SH-SY5Y (cell line): ENCODE measurements around the gene SMIM5.

ENCODE experiments used
- GATA2 ChIP-seq: IDR thresholded peaks from 2 replicates; pipeline ENCODE4 v1.6.1; 2011; ENCODE audit warnings: mild to moderate bottlenecking, low read depth, low read length
- GATA3 ChIP-seq: IDR thresholded peaks from 2 replicates; pipeline ENCODE4 v1.6.1; 2011; ENCODE audit warnings: low read depth, mild to moderate bottlenecking, low read length, moderate library complexity

The SMIM5 gene

GRCh38 chr17:75625813-75626486 lies 7.3 kb upstream of the SMIM5 start:
- TF ChIP-seq GATA2 (no peak), GATA3 (no peak)

- TF ChIP-seq GATA3 (no peak), GATA2 (no peak)
Observed at GRCh38 chr17:75626496-75627038, 6.7 kb upstream of the SMIM5 start.

GRCh38 chr17:75627094-75627493 lies 6.1 kb upstream of the SMIM5 start:
- no peak for TF ChIP-seq GATA2
- no peak for TF ChIP-seq GATA3

- TF ChIP-seq GATA3 (no peak), GATA2 (no peak)
Observed at GRCh38 chr17:75628425-75628824, 4.8 kb upstream of the SMIM5 start.

GRCh38 chr17:75629157-75629556 lies 4.1 kb upstream of the SMIM5 start:
- TF ChIP-seq GATA3 (no peak), GATA2 (no peak)

GRCh38 chr17:75630071-75630917 lies 2.9 kb upstream of the SMIM5 start:
- TF ChIP-seq GATA3 (no peak), GATA2 (no peak)

- TF ChIP-seq GATA2 (no peak), GATA3 (no peak)
Observed at GRCh38 chr17:75631353-75631752, 1.9 kb upstream of the SMIM5 start.

- TF ChIP-seq GATA3 (no peak), GATA2 (no peak)
Observed at GRCh38 chr17:75632428-75632827, 806 bp upstream of the SMIM5 start.

GRCh38 chr17:75633486-75634375 lies 497 bp downstream of the SMIM5 start:
- no peak for TF ChIP-seq GATA2
- TF ChIP-seq GATA3, result no peak

GRCh38 chr17:75634376-75634740 lies 1.1 kb downstream of the SMIM5 start:
- TF ChIP-seq GATA2, result no peak
- no peak for TF ChIP-seq GATA3

- TF ChIP-seq GATA2 (no peak), GATA3 (no peak)
Observed at GRCh38 chr17:75634754-75635609, 1.7 kb downstream of the SMIM5 start.

- TF ChIP-seq GATA2 (no peak), GATA3 (no peak)
Observed at GRCh38 chr17:75635610-75636202, 2.5 kb downstream of the SMIM5 start.
